Stimulated activated CD8-positive, alpha-beta memory T cell treated with anti-CD3 and anti-CD28 coated beads, Interleukin-2, amount 100 ng/mL, for 48 hours (primary cell): ENCODE measurements around the gene UBAP1.
A peak's percentile ranks its signal among the peaks of the same experiment; 100 is the strongest.
"Not testable (repeated sequence)": the region's sequence is repeated elsewhere in the genome, so short reads cannot be mapped to it uniquely, and the experiment has no call there.

Source experiments
- DNase-seq, 2 donors: peaks; one replicate each; pipeline ENCODE4 v3.0.0-alpha.2; 2020; ENCODE audit warnings: low read depth in 2 of 2

UBAP1 gene

DNA sequence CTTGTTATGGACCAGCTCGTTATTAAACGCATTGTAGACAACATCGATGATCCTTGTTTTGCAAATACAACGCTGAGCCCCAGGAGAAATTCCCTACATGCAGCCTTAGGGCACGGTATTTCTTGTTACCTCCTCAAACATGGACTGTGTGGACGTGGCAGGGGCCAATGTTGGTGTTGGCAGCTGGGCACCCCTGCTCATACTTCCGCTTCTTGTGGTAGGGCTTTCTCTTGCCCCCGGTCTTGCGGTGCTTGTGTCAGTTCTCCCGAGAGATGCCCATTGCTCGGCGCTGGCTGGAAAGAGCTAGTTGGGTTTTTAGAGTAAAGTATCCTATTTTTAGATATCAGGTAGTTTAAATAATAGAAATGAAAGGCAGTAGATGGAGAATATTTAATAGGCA, 45.5 kb downstream of the UBAP1 start:
- no peak for DNase-seq

DNA sequence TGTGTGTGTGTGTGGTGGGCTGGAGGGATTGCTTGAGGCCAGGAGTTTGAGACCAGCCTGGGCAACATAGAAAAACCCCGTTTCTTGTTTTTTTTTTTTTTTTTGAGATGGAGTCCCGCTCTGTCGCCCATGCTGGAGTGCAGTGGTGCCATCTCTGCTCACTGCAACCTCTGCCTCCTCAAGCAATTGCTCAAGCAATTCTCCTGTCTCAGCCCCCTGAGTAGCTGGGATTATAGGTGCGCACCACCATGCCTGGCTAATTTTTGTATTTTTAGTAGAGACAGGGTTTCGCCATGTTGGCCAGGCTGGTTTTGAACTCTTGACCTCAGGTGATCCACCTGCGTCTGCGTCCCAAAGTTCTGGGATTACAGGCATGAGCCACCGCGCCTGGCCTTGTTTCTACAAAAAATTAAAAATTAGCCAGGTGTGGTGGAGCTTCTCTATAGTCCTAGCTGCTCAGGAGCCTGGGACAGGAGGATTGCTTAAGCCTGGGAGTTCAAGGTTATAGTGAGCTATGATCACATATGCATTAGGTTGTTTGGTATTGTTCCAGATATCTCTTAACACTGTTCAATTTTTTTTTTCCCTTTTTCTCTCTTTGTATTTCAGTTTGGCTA, 47.4 kb downstream of the UBAP1 start:
- not testable (repeated sequence) for DNase-seq

DNA sequence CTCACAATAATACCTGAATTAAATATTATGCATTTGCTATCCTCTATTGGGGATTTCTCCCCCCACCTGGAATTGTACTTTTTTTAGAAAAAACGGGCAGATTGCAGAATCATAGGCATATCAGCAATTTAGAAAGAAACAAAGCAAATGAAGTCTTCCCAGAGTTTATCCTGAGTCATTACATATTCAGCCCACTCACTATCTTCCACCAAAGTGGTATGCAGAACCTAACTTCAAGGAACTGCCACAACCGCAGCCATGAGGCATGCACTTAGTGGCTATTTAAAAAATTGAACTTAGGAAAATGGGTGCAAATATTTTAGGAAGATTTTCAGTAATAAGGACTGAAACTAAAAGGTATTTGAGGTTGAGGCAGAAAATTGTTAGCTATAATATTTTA, 48.6 kb downstream of the UBAP1 start:
- DNase-seq: no peak

DNA sequence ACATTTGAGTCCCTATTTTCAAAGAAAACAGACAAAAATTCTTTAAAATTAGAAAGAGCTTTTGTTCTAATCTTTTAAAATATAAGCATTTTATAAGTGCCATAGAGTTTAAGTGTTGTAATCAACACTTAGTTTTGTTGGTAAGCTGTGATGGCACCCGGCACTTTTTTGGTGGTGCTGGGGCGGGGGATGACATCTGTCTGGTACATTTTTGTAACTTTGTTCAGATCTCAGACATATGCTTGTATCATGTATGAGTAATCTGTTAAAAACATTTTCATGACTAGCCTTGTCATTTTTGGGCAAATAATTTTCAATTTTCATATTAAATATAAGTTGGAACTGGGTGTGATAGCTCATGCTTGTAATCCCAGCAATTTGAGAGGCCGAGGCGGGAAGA, 51.7 kb downstream of the UBAP1 start:
- no peak for DNase-seq

DNA sequence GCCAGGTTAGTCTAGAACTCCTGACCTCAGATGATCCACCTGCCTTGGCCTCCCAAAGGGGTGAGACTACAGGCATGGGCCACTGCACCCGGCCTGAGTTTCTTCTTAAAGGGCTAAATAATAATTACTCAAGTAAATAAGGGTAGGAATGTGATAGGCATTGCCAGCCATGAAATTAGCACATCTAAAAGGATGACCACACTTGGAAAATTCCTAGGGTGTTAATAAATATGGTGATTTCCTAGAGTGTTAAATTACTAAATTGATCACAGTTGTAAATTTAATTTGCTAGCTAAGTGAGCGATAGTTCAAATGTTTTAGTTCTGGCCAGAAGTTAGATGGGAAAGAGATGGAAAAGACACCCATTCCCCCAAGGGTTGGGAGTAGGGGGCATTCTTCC, 53.4 kb downstream of the UBAP1 start:
- no peak for DNase-seq

DNA sequence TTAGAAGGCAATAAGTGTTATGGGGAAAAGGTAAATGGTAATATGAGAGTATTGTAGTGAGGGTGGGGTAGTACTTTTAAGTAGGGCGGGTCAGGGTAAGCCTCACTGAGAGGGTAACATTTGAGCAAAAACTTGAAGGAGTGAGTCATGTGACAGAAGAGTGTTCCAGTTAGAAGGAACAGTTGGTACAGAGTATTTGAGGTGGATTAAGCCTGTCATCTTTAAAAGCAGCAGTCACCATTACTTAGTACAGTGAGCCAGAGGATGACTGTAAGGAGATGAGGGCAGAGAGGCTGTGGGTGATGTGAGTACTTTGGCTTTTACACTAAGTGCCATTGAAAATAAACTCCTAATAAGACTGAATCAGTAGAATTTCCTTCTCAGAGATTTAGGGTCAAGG, 54.8 kb downstream of the UBAP1 start:
- DNase-seq: no peak

DNA sequence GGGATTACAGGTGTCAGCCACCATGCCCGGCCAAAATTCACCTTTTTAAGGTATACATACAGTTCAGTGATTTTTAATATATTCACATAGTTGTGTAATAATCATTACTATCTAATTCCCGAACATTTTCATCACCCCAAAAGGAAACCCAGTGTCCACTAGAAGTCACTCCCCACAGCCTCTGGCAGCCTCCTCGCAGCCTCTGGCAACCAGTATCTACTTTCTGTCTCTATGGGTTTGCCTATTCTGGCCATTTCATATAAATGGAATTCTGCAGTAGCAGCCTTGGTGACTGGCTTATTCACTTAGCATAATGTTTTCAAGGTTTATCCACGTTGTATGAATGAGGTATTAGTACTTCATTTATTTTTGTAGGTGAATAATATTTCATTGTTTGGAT, 59.0 kb downstream of the UBAP1 start:
- DNase-seq: no peak

DNA sequence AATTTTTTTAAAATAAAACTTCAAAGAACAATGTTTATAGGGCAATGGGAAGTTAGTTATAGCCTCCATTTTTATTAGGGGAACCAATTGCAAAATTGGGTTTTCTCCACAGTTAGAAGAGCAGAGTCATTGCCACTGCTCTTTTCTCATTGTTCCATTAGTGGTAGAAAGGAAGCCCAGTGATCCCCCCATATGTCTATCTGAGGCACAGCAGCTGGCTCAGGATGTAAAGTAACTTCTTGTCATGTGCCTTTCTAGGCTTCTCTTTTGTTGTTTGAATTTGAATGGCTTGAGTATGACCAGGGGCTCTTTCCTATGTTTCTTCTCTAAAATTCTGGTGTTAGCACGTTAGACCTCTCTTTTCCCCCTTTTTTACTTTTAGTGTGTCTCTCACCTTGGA, 61.2 kb downstream of the UBAP1 start:
- DNase-seq: no peak

DNA sequence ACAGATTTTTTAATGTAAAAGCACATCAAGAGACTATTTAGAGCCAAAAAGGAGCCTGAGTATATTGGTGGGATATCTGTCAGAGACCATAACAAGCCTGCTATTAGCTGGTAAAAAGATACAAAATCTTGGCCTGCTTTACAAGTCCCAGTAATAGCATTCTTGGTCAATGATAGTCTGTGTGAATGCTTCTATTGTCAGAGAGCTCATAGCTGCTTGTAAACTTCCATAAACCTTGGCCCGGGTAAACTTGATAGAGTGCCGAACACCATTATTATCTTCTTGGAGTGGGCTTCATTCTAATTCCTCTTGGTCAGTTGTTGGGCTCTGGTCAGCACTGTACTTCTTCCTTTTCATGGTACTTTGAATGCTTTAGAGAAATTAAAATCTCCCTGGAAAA, 64.0 kb downstream of the UBAP1 start:
- DNase-seq: no peak

DNA sequence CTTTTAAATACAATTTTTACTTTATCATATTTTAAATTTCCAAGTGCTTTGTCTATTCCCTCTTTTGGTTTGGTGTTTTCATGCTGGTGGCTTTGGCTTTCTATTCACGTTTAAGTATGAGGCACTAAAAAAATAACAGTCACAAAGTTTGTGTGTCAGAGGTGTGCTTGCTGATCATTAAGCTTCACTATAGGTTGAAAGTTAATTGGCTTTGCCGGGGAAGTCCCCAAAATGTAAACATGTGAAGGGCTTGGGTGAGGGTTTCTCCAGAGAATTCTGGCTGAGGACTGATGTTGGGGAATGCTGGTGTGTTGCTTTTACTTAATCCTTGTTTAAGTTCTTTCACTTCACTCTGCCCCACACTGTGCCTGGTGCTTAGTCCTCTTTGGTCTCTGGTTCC, 66.4 kb downstream of the UBAP1 start:
- not testable (repeated sequence) for DNase-seq

DNA sequence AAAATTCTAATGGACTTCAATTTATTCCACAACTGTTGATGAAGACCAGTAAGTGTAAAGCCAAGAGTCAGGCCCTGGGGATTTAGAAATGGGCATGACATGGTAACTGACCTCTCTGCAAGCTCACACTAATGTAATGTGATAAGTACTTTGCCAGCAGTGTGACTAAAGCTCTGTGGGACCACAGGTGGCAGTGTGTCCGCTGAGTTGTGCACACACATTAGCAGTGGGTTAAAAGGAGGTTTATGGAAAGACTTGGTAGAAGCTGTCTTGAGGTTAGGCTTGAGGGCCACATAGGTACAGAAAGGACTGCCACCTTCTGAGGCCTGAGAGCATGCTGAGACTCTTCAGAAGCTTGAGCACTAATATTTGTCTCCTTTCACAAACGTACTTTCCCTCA, 67.6 kb downstream of the UBAP1 start:
- DNase-seq: no peak

DNA sequence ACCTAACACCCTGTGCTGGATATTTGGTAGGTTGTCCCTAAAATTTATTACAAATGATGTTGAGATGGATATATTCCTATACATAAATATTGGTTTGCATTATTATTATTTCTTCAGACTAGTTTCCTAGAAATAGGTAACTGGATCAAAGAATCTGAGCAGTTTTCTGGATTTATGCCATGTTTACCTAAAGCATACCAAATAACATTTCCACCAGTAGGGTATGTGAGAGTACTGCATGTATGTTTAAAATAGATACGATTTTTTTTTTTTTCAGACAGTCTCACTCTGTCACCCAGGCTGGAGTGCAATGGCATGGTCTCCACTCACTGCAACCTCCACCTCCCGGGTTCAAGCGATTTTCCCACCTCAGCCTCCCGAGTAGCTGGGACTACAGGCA, 68.9 kb downstream of the UBAP1 start:
- DNase-seq: not testable (repeated sequence)

DNA sequence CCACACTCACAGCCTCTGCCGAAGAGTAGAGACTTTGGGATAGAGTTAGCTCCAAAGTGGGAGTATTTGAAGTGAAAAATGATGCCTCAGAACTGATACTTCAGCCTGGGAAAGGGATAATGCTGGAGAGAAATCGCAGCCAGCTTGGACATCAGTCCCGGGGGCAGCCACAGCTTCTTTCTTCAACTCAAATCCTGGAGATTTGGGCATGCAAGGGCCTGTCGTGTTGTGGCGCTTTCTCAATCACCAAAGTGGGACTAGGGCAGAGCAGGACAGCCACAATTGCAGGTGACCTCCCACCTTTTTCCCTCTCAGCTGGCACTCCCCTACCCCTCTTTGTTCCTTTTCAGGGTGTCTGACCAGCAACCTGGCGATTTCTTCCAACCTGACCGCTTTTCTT, 70.4 kb downstream of the UBAP1 start:
- no peak for DNase-seq

DNA sequence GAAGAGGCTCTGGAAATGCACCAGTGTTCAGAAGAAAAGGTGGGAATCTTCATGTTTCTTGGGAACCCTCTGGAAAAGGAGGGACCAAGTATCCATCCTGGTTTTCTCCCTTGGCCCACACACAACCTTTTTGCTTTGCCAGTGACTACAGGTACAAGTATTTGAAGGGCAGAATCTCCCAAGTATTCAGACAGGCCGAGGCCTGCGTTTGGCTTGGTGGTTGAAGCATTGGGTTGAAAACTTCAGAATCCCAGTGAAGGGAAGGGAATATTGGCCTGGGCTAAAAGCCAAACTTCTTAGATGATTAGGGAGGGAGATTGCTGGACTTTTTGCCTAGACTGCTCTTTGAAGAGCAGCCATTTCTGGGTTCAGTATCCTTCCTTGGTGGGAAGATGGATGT, 71.9 kb downstream of the UBAP1 start:
- DNase-seq: no peak

DNA sequence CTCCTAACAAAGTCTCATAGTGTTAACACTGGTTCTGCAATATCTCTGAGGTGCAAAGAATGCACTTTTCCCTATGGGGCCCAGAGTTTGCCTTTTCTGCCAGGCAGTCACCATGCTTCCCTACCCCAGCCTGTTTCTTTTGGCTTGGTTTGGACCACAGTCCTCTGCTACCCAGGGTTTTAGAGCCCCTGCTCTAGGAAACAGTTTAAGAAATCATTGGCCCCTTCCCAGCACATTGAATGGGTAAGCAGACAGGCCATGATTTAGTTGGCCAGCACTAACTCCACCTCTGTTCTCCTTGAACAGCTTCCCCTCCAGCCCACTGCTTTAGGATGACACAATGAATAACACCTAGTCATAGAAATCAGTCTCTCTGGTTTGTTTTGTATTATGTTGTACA, 73.2 kb downstream of the UBAP1 start:
- no peak for DNase-seq

DNA sequence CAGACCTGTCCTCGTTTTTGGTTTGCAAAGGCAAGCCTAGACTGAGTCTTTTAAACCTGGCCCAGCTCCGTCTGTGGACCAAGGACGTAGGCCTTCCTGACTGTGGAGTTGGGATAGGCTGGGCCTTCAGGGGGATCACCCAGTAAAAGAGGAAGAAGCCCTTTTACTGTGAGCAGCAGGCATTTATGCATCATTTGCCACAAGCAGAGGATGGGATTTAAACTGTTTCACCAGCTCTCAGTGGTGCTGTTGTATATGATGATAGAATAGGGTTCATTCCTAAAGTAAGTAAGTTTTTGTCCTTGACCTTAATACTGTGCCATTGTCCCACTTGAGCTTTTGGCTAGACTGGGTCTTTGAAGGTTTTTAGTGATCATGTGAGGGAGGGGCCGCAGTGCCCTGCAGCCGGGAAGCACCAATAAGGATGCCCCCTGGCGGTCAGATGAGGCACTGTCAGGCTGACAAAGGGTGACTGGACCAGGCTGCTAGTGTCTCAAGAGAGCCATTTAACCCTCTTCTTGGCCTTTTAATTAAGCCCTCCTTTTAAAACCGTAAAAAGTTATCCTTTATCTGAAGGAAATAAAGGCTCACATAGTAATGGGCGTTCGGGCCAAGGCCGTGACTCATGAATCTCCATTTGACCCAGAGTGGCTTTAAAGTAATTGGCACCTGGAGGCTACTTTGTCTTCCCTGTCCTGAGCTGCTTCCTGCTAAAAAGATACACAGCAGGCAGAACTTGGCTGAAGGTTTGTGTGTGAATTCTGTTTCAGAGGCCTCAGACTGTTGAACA, 74.0 kb downstream of the UBAP1 start:
- DNase-seq: peak; percentile 30 to 46

DNA sequence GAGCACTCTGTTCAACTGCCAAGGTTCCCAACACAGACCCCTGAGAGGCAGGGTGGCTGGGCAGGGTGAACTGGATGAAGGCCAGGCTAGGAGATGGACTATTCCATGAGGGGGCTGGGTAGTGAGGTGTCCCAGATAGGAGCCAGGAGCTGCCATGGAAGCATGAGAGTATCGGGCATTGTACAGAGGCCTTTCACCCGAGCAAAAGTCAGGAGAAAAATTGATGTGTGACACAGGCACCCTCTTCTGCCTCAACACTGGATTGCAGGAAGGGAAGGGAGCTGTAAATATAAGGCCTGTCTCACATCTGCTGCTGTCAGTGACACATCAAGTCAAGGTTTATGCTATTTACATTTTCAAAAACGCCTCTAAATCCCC, 74.6 kb downstream of the UBAP1 start:
- no peak for DNase-seq

DNA sequence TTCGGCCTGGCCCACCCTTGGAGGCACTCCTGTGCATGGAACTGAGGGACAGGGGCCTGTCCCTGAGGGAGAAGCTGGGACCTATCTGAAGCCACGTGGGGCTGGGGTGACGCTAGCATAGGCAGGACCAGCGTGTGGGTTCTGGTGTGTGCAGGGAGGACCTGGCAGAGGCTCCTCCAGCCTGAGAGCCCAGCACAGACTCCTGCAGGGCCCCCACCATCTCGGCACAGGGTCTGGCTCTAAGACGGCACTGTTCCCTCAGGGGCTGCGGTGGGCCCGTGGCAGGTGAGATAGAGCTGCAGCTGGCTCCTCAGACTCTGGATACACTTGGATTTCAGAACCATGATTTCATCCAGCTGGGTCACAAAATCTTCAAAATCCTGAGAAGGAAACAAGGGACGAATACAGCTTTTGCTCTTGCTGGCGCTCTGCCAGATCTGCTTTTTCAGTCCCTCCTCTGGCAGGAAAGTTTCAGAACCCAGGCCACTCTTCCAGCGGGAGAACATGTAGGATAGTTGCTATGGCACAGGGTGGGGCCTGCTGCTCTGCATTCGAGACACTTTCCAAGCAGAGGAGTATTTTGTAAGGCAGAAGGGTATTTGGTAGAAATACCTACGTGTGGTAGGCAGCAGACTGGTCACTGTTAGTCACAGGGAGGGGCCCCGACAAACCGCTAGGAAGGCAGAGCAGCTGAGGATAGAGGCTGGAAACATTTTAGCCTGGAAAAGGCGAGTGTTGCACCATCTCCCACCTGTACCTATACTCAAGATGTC, 75.5 kb downstream of the UBAP1 start:
- no peak for DNase-seq

DNA sequence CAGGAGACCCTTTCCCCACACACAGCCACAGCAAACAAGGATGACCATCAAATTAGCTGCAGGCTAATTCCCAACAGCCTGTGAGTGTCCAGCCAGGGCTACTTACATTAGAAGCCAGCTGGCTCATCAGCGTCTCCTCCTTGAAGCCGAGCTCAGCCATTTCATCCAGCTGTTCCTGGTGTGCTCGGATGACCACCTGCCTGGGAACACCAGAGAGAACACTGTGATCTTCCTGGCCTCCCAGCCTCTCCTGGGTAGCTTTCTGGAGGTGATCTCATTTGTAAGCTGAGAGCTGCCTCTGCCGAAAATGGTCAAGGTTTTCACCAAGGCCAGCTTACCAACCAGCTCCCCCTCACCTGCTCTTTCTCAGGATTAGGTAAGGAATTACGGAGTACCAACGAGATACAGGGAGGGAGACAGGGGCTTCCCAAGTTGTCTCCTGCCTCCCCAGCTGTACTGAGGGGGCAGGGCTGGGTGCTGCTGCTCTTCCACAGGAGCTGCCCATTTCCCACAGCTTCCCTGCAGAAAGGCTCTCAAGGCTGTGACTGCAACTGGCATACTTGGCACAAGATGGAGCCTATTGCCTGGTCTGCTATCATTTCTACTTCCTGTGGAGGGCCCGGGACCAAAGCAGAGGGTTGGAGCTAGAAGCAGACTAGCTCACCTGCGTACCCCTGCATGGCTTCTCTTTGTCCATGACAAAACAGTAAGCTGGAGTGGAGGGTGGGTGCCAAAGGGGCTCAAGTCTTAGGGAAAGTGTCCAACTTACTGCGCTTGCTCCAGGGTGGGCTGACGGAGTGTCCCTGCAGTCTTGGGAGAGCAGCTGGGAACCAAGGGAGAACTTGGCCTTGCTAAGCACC, 76.4 kb downstream of the UBAP1 start:
- no peak for DNase-seq

DNA sequence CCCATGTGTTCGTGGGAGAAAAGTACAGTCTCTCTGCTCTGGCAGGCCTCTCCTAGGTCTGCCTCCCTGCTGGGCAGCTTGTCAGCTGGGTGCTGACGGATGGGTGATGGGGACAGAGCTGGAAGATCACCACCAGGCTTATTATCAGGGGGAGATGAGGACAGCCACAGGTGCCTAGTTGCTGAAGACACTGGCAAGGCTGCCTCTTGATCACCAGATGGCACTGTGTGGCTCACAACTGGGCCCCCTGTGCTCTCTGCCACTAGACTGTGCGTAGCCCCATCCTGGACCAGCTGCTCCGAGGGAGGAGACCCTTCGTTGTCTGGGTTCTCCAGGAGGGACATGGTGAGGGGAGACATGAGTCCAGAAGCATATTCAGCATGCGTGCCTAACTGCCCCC, 77.3 kb downstream of the UBAP1 start:
- DNase-seq: no peak

DNA sequence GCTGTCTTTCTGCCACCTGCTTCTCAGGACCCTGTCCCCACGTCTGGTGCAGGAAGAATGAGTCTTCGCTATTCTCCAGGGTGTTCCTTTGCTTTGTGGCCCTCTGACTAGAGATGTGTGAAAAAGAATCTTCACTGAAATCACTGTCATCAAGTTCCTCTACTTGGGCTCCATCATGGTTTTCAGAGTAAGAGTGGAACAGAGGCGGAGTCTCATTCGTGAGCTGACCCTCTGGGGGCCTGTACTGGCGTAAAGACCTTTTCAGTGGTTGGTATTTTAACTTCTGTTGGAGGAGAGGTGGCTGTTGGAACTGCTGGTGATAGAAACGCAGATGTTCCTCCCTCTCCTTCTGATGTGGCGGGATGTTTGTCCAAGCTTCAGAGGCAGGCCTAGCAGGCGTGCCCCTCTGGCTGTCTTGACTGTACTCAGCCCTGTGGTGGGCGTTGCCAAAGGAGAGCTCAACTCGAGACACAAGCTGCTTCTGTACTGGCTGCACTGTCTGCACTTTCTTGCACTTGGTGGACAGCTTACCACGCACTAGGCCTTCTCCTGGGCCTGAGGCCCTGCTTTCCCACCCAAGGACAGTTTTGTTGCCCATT, 78.2 kb downstream of the UBAP1 start:
- DNase-seq: no peak

DNA sequence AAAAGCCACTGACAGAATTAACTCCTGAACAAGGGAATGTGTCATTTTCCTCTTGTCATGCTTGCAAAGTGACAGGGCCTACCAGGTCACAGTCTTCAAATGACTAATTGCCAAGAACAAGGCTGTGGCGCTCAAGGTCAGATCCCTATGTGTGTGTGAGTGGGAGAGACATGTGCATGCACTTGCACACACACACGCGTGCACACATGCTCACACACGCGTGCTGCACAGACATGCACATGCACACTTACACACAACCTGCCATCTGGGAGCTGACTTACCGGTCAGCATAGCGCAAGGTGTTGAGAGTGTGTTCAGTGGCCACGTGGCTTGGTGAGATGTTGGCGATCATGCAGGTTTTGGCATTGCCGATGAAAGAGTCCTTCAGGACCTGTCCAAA, 80.5 kb downstream of the UBAP1 start:
- no peak for DNase-seq
